Activated T-cell treated with anti-CD3 and anti-CD28 coated beads, Interleukin-2, amount 50 U/mL, for 72 hours (primary cell): ENCODE results near the gene IRF8. TPM values are rescaled to one million over a fixed set of nuclear protein-coding genes. Genes with fewer than 3 reads are reported as not detected.

Experiments
- ATAC-seq, 2 donors: fragments of 150-1000 bp; cut with Tn5 transposase; replicated peaks in 1 of 2; 2 replicates each; pipeline ENCODE4 v1.10.0; 2021; ENCODE audit warnings: moderate library complexity in 2 of 2, mild to moderate bottlenecking in 1 of 2
- DNase-seq, 2 donors: peaks; one replicate each; pipeline ENCODE4 v3.0.0; 2021 to 2022; ENCODE audit warnings: mixed read lengths in 1 of 2
- H3K27ac Mint-ChIP-seq: one replicate; pipeline ENCODE4 v1.8.0; 2022; ENCODE audit warnings: mild to moderate bottlenecking, moderate library complexity, mixed read lengths
- H3K27me3 Mint-ChIP-seq: one replicate; pipeline ENCODE4 v1.8.0; 2022; ENCODE audit warnings: low read depth, mixed read lengths
- H3K36me3 Mint-ChIP-seq, 2 donors: one replicate each; pipeline ENCODE4 v1.8.0; 2022; ENCODE audit warnings: mixed read lengths in 2 of 2, mild to moderate bottlenecking in 1 of 2; ENCODE audit not compliant: insufficient read depth in 2 of 2
- H3K4me1 Mint-ChIP-seq: one replicate; pipeline ENCODE4 v1.8.0; 2022; ENCODE audit warnings: low read depth, mixed read lengths
- H3K4me3 Mint-ChIP-seq, 2 donors: one replicate each; pipeline ENCODE4 v1.8.0; 2022; ENCODE audit warnings: mild to moderate bottlenecking in 2 of 2, mixed read lengths in 2 of 2, moderate library complexity in 2 of 2
- H3K9me3 Mint-ChIP-seq, 2 donors: one replicate each; pipeline ENCODE4 v1.8.0; 2022; ENCODE audit warnings: mixed read lengths in 2 of 2
- total RNA-seq, 2 donors: library from RNA; stranded (reverse); gene quantifications; one replicate each; pipeline ENCODE4 v1.2.3, GENCODE V29; 2022

IRF8 gene
- total RNA-seq, 2 donors from 2014 or later = 46.8 to 52.4 TPM

- peaks cover 38% of the 10 kb centered on the region for H3K4me1 Mint-ChIP-seq
These were observed 71.8 kb downstream of the IRF8 start for GRCh38 chr16:85970738-85971137.

More at GRCh38 chr16:85970738-85971137, 71.8 kb downstream of the IRF8 start:
- Mint-ChIP-seq H3K36me3 (peaks cover 3 to 5% of the 10 kb centered on the region in 2 donors), H3K27ac (no peak overlapping the region), H3K9me3 (peaks cover 3% of the 10 kb centered on the region in 2 donors), H3K4me3 (no peak overlapping the region), H3K27me3 (peaks cover 37% of the 10 kb centered on the region)
- ATAC-seq (no peak), DNase-seq (no peak)

Other genes with a start within 250 kb of the IRF8 start
- gene GINS2, start 210.2 kb upstream of the IRF8 start, total RNA-seq = 10 to 100 TPM; 32.6 to 55.6 TPM
- 1 to 10 TPM in 1 of 2 donors, not detected in 1; 1.2 TPM for gene C16orf74, start 148.1 kb upstream of the IRF8 start, total RNA-seq
- gene EMC8, start 99.6 kb upstream of the IRF8 start, total RNA-seq = 10 to 100 TPM; 26.5 to 32.8 TPM
- 100 to 1,000 TPM; 627 to 635 TPM for gene COX4I1, start 99.5 kb upstream of the IRF8 start, total RNA-seq